CD4-positive, alpha-beta T cell treated with Interleukin-2 at 100 ng/mL for 4 hours (primary cell): ENCODE results near the gene PHF1.

Experiments used
- DNase-seq: peaks from one replicate; pipeline ENCODE4 v3.0.0-alpha.2; 2020; ENCODE audit warnings: low spot score

PHF1 gene

DNA sequence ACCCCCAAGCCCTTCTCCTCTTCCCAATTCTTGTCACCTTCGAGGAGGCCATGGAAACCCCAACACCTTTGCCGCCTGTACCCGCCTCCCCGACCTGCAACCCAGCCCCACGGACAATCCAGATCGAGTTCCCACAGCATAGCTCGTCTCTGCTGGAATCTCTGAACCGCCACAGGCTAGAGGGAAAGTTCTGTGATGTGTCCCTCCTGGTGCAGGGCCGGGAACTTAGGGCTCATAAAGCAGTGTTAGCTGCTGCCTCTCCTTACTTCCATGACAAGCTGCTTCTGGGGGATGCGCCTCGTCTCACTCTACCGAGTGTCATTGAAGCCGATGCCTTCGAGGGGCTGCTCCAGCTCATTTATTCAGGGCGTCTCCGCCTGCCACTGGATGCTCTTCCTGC lies 44.2 kb downstream of the PHF1 start:
- DNase-seq = no peak

DNA sequence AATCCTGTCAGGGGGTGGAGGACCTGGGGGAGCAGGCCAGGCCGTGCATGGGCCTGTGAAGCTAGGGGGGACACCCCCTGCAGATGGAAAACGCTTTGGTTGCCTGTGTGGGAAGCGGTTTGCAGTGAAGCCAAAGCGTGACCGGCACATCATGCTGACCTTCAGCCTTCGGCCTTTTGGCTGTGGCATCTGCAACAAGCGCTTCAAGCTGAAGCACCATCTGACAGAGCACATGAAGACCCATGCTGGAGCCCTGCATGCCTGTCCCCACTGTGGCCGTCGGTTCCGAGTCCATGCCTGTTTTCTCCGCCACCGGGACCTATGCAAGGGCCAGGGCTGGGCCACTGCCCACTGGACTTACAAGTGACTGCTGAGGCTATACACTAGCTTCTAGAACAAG lies 45.3 kb downstream of the PHF1 start:
- no peak for DNase-seq

DNA sequence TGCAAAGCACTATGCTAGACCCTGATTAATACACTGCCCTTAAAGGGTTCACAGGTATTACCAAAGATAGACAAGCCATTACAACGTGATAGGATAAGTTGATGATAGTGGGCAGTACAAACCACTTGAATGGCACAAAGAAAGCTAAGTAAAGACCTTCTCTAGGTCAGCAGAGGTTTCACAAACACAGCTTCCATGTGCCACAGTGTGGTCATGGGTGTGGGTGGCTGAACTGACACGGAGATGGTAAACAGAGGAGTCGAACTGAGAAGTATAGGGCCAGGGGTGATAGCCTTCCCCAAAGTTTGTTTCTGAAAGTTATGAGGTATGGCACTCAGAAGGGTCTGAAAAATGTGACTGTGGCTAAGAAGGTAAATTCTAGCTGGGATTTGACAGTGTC lies 47.9 kb downstream of the PHF1 start:
- DNase-seq = no peak

DNA sequence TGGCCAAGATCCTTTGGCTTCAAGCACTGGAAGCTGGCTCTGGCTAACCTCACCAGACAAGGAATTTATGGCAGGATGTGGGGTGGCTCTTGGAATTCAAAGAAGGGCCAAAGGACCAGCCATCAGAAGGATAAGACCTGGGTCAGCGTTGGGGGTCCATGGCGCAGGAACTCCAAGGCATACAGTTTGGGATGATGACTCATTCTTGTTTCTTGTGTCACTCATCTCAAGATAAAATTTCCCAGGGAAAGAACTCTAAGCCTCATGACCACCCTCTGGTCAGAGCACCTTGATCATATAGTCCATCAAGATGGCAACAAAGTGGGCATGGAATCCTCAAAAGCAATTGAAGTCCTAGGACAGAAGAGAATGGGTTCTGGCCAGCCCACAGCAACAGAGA lies 48.4 kb downstream of the PHF1 start:
- no peak for DNase-seq
